ENCODE data around the gene KLHL42. TPM values are rescaled to one million over a fixed set of nuclear protein-coding genes. Genes with fewer than 3 reads are reported as not detected.

KLHL42 gene
- total and polyA plus RNA-seq, 2 of the 13 experiments (the other 11 are each of a cell fraction or from before 2014, with no cell fraction given): 13.5 to 14.0 TPM

- ChIA-PET CTCF (ENCODE audit: low intra/inter-chr PET ratio, low total read pairs) (no interaction called here), POLR2A (no interaction called here)
- ATAC-seq: no peak
- peaks cover 29% of the 10 kb centered on the region for H3K4me1 ChIP-seq (ENCODE audit: insufficient read depth, low read length)
- TF ChIP-seq SMYD3 (CRISPR knock-in tag; IDR thresholded peaks at IDR 0.05) (no peak), NCOA2 (CRISPR knock-in tag; IDR thresholded peaks at IDR 0.05) (no peak), KAT8 (CRISPR knock-in tag; IDR thresholded peaks at IDR 0.05) (no peak), THYN1 (CRISPR knock-in tag; IDR thresholded peaks at IDR 0.05; ENCODE audit: borderline replicate concordance, low read depth) (no peak), AHR (CRISPR knock-in tag; IDR thresholded peaks at IDR 0.05) (no peak), ZSCAN31 (CRISPR knock-in tag; IDR thresholded peaks at IDR 0.05; ENCODE audit: low read depth) (no peak), PAXIP1 (CRISPR knock-in tag; conservative IDR thresholded peaks at IDR 0.05) (no peak), TOPORS (CRISPR knock-in tag; IDR thresholded peaks at IDR 0.05) (no peak)
- no peak for DNase-seq (ENCODE audit: low spot score)
- H3K36me3 ChIP-seq (replicated peaks in 1 of 2; ENCODE audit: control insufficient read depth in 1 of 2, insufficient read depth in 2 of 2, low read length in 2 of 2): no peaks in the 10 kb centered on the region
- intact Hi-C loops (cut with micrococcal nuclease; ENCODE audit: unreplicated experiment): loop anchor here (5.0 to 10.0 kb wide), 3 partner anchors 64 to 108 kb away; no protein-coding TSS in a partner anchor
- H3K9ac ChIP-seq (ENCODE audit: insufficient read depth, low read depth, low read length): no peak overlapping the region
- no peaks in the 10 kb centered on the region; a peak in 1 of 5 replicates for H3K27me3 ChIP-seq (ENCODE audit: control insufficient read depth in 1 of 2, insufficient read depth in 2 of 2, low read length in 2 of 2)
- in situ Hi-C loops (cut with HindIII; ENCODE audit: extremely low pct_ligation_motif_present, low pct_unique_long_range_greater_than_20kb): no loop called here
- H2AFZ ChIP-seq (ENCODE audit: low read length): no peak overlapping the region
- H3K4me3 ChIP-seq (replicated peaks in 1 of 3; ENCODE audit: insufficient read depth in 1 of 3, low read depth in 2 of 3, low read length in 3 of 3): no peak overlapping the region
- FAIRE-seq: no peak
- no TSS peak for BruUV-seq (replicated peaks)
- no peaks in the 10 kb centered on the region for H3K9me3 ChIP-seq (ENCODE audit: low read length)
- 0% methylated on average over 3 of the region's 3 CpGs for WGBS (ENCODE audit: low lambda C conversion rate)
- no peak overlapping the region for H3K4me2 ChIP-seq (ENCODE audit: low read depth, low read length)
- no peaks in the 10 kb centered on the region for H4K20me1 ChIP-seq (ENCODE audit: insufficient read depth, low read length)
- no peak overlapping the region for H3K27ac ChIP-seq (ENCODE audit: extremely low read length, insufficient read depth, low read length)
- H3K79me2 ChIP-seq (ENCODE audit: insufficient read depth, low read length): no peaks in the 10 kb centered on the region
These were observed 60.4 kb downstream of the KLHL42 start for GRCh38 chr12:27840229-27840999.
